Sigmoid colon (tissue), 7 donors: Measurements from ENCODE around the gene UBASH3A. TPM values are rescaled to one million over a fixed set of nuclear protein-coding genes. Genes with fewer than 3 reads are reported as not detected.

Experiments used
- DNase-seq: peaks from one replicate; pipeline ENCODE4 v3.0.0-alpha.2; 2019
- H3K27ac ChIP-seq, 4 donors: fragments of 200-600 bp; sonication (generic); one replicate each; pipeline ENCODE4 v1.5.1; 2016 to 2019; ENCODE audit warnings: mild to moderate bottlenecking in 1 of 4
- H3K27me3 ChIP-seq, 3 donors: fragments of 200-600 bp; sonication (generic); one replicate each; pipeline ENCODE4 v1.5.1; 2019; ENCODE audit warnings: mild to moderate bottlenecking in 1 of 3
- H3K36me3 ChIP-seq, 4 donors: fragments of 200-600 bp; sonication (generic); one replicate each; pipeline ENCODE4 v1.5.1; 2016 to 2019
- H3K4me1 ChIP-seq, 4 donors: fragments of 200-600 bp; sonication (generic); one replicate each; pipeline ENCODE4 v1.5.1; 2017 to 2019
- H3K4me3 ChIP-seq, 4 donors: fragments of 200-600 bp; sonication (generic); one replicate each; pipeline ENCODE4 v1.5.1; 2017 to 2019; ENCODE audit warnings: mild to moderate bottlenecking in 2 of 4, moderate library complexity in 1 of 4
- H3K9me3 ChIP-seq, 4 donors: fragments of 200-600 bp in 3 of 4; sonication (generic) in 3 of 4; one replicate each; pipeline versions ENCODE4 v1.5.1 to v1.6.1; 2013 to 2019
- CTCF ChIP-seq, 4 experiments: fragments of 450-650 bp in 3 of 4; fragments of 200-600 bp in 1 of 4; IDR thresholded peaks; one replicate each; pipeline ENCODE4 v1.5.1; 2016 to 2019; ENCODE audit warnings: antibody characterized with exemption in 4 of 4, mild to moderate bottlenecking in 3 of 4, moderate library complexity in 2 of 4
- EP300 ChIP-seq, 4 donors: sonication (generic); formaldehyde crosslinking; IDR thresholded peaks; one replicate each; pipeline ENCODE4 v1.6.1; 2017; ENCODE audit warnings: antibody characterized with exemption in 4 of 4
- POLR2A ChIP-seq, 2 donors: fragments of 450-650 bp; IDR thresholded peaks; one replicate each; pipeline ENCODE4 v1.6.1; 2016; ENCODE audit warnings: antibody characterized with exemption in 2 of 2, mild to moderate bottlenecking in 2 of 2, moderate library complexity in 2 of 2
- POLR2AphosphoS5 ChIP-seq, 4 donors: sonication (generic); formaldehyde crosslinking; IDR thresholded peaks; one replicate each; pipeline ENCODE4 v1.6.1; 2017; ENCODE audit warnings: antibody characterized with exemption in 4 of 4
- WGBS, 2 donors: extraction: QIAGEN DNeasy Blood & Tissue Kit; methylation state at CpG; one replicate each; pipeline ENCODE4 v1.1.7; 2013; 5-methylcytosine and 5-hydroxymethylcytosine counted together
- intact Hi-C: fragments of 100-400 bp; cut with DNase I; formaldehyde crosslinking; loops from one replicate; pipeline ENCODE4 v1.15.1; 2023
- polyA plus RNA-seq, 3 donors: library from polyadenylated mRNA; stranded (reverse); fragments of 200-250 nt; gene quantifications; one replicate each; pipeline ENCODE4 v1.2.3, GENCODE V29; 2013
- total RNA-seq, 4 donors: library from RNA; depleted of rRNA; stranded (reverse); fragments of >200 nt; gene quantifications; one replicate each; pipeline ENCODE4 v1.1.0, GENCODE V29; 2016
- donor health status: healthy with polysubstance abuse.
- donor health status: Bipolar disorder and iron deficiency.
- donor health status: healthy.

UBASH3A gene
- total and polyA plus RNA-seq, 7 donors, result 3.9 TPM; not detected in 6

- no peak overlapping the region for H3K27ac ChIP-seq
- no peaks in the 10 kb centered on the region for H3K4me1 ChIP-seq
- H3K36me3 ChIP-seq, result no peaks in the 10 kb centered on the region
- DNase-seq, result no peak
- WGBS, 2 donors, result 79 to 90% methylated on average over 16 of the region's 16 CpGs
- peaks cover 0 to 26% (median 9%) of the 10 kb centered on the region in 3 donors for H3K27me3 ChIP-seq
- intact Hi-C loops, result no loop called here
- TF ChIP-seq EP300 (IDR thresholded peaks at IDR 0.05) (no peak), CTCF (IDR thresholded peaks at IDR 0.05) (no peak), POLR2AphosphoS5 (IDR thresholded peaks at IDR 0.05) (no peak), POLR2A (IDR thresholded peaks at IDR 0.05) (no peak)
- H3K9me3 ChIP-seq, result no peaks in the 10 kb centered on the region
- H3K4me3 ChIP-seq, result no peak overlapping the region
Measured at GRCh38 chr21:42369821-42370220, 33.9 kb upstream of the UBASH3A start.

GRCh38 chr21:42370894-42371654 lies 32.6 kb upstream of the UBASH3A start:
- H3K27ac ChIP-seq, result no peak overlapping the region
- no peaks in the 10 kb centered on the region for H3K4me1 ChIP-seq
- no peaks in the 10 kb centered on the region for H3K9me3 ChIP-seq
- no peak overlapping the region for H3K4me3 ChIP-seq
- no peak for DNase-seq
- WGBS, 2 donors, result 79 to 84% methylated on average over 18 of the region's 18 CpGs
- peaks cover 0 to 26% (median 20%) of the 10 kb centered on the region in 3 donors for H3K27me3 ChIP-seq
- no peak for TF ChIP-seq POLR2A (IDR thresholded peaks at IDR 0.05)
- no peak for TF ChIP-seq POLR2AphosphoS5 (IDR thresholded peaks at IDR 0.05)
- TF ChIP-seq CTCF (IDR thresholded peaks at IDR 0.05), result no peak
- no peak for TF ChIP-seq EP300 (IDR thresholded peaks at IDR 0.05)
- no peaks in the 10 kb centered on the region for H3K36me3 ChIP-seq
- intact Hi-C loops, result no loop called here

- H3K36me3 ChIP-seq, result no peaks in the 10 kb centered on the region
- no peak overlapping the region for H3K27ac ChIP-seq
- TF ChIP-seq EP300 (IDR thresholded peaks at IDR 0.05) (no peak), POLR2AphosphoS5 (IDR thresholded peaks at IDR 0.05) (no peak), POLR2A (IDR thresholded peaks at IDR 0.05) (no peak), CTCF (IDR thresholded peaks at IDR 0.05) (no peak)
- H3K4me1 ChIP-seq, result no peaks in the 10 kb centered on the region
- DNase-seq, result no peak
- H3K4me3 ChIP-seq, result no peak overlapping the region
- intact Hi-C loops, result no loop called here
- WGBS, 2 donors, result 80 to 87% methylated on average over 25 of the region's 25 CpGs
- H3K9me3 ChIP-seq, result no peaks in the 10 kb centered on the region
- H3K27me3 ChIP-seq, result peaks cover 0 to 32% (median 20%) of the 10 kb centered on the region in 3 donors
Measured at GRCh38 chr21:42373196-42373907, 30.4 kb upstream of the UBASH3A start.

- H3K27ac ChIP-seq, result no peak overlapping the region
- WGBS, 2 donors, result 76 to 86% methylated on average over 16 of the region's 16 CpGs
- H3K4me1 ChIP-seq, result no peaks in the 10 kb centered on the region
- H3K36me3 ChIP-seq, result no peaks in the 10 kb centered on the region
- intact Hi-C loops, result no loop called here
- TF ChIP-seq POLR2A (IDR thresholded peaks at IDR 0.05) (no peak), CTCF (IDR thresholded peaks at IDR 0.05) (no peak), POLR2AphosphoS5 (IDR thresholded peaks at IDR 0.05) (no peak), EP300 (IDR thresholded peaks at IDR 0.05) (no peak)
- no peak overlapping the region for H3K4me3 ChIP-seq
- H3K27me3 ChIP-seq, result peaks cover 0 to 32% (median 20%) of the 10 kb centered on the region in 3 donors
- H3K9me3 ChIP-seq, result no peaks in the 10 kb centered on the region
- DNase-seq, result no peak
Measured at GRCh38 chr21:42373908-42374455, 29.7 kb upstream of the UBASH3A start.
